Activated T-cell treated with anti-CD3 and anti-CD28 coated beads for 4 hours (primary cell): ENCODE results near the gene UPP1.
A peak's percentile ranks its signal among the peaks of the same experiment; 100 is the strongest.

Source experiments
- DNase-seq: peaks from one replicate; pipeline ENCODE4 v3.0.0-alpha.2; 2020

The UPP1 gene

GRCh38 chr7:48087349-48087748 lies 1.7 kb upstream of the UPP1 start:
- DNase-seq, result no peak

GRCh38 chr7:48088559-48089045 lies 463 bp upstream of the UPP1 start:
- DNase-seq, result peak; percentile 73

GRCh38 chr7:48090095-48090805 lies 1.2 kb downstream of the UPP1 start:
- no peak for DNase-seq

- DNase-seq, result no peak
These were observed 2.7 kb downstream of the UPP1 start for GRCh38 chr7:48091506-48092433.

- no peak for DNase-seq
These were observed 5.8 kb downstream of the UPP1 start for GRCh38 chr7:48094861-48095293.

GRCh38 chr7:48096273-48096672 lies 7.2 kb downstream of the UPP1 start:
- DNase-seq, result no peak

- DNase-seq, result no peak
These were observed 8.6 kb downstream of the UPP1 start for GRCh38 chr7:48097521-48098231.

- DNase-seq, result no peak
These were observed 9.8 kb downstream of the UPP1 start for GRCh38 chr7:48098846-48099245.

GRCh38 chr7:48099781-48100180 lies 10.7 kb downstream of the UPP1 start:
- no peak for DNase-seq

GRCh38 chr7:48101352-48101751 lies 12.3 kb downstream of the UPP1 start:
- no peak for DNase-seq

- DNase-seq, result no peak
These were observed 12.9 kb downstream of the UPP1 start for GRCh38 chr7:48101968-48102367.

- DNase-seq, result no peak
These were observed 13.5 kb downstream of the UPP1 start for GRCh38 chr7:48102530-48102929.

- DNase-seq, result no peak
These were observed 16.0 kb downstream of the UPP1 start for GRCh38 chr7:48105045-48105444.

- no peak for DNase-seq
These were observed 18.0 kb downstream of the UPP1 start for GRCh38 chr7:48106906-48107659.

GRCh38 chr7:48107926-48108472 lies 18.9 kb downstream of the UPP1 start:
- no peak for DNase-seq

- DNase-seq, result no peak
These were observed 20.1 kb downstream of the UPP1 start for GRCh38 chr7:48108959-48109847.

- peak; percentile 93 for DNase-seq
These were observed 21.0 kb downstream of the UPP1 start for GRCh38 chr7:48109848-48110663.

- no peak for DNase-seq
These were observed 21.8 kb downstream of the UPP1 start for GRCh38 chr7:48110868-48111267.

- DNase-seq, result no peak
These were observed 22.5 kb downstream of the UPP1 start for GRCh38 chr7:48111596-48111995.
